Measurements from ENCODE around the gene TSGA10. TPM values are rescaled to one million over a fixed set of nuclear protein-coding genes. Genes with fewer than 3 reads are reported as not detected.

Gene TSGA10
- total RNA-seq, 1 donor, result 3.0 TPM

- no peak for TF ChIP-seq CTCF (IDR thresholded peaks at IDR 0.05; ENCODE audit: insufficient read depth, low read depth, low read length)
- no peak overlapping the region for H3K4me3 ChIP-seq (ENCODE audit: low read depth, low read length)
- no peak for DNase-seq (ENCODE audit: low read depth)
Observed at GRCh38 chr2:99104006-99104405, 50.7 kb downstream of the TSGA10 start.

DNA sequence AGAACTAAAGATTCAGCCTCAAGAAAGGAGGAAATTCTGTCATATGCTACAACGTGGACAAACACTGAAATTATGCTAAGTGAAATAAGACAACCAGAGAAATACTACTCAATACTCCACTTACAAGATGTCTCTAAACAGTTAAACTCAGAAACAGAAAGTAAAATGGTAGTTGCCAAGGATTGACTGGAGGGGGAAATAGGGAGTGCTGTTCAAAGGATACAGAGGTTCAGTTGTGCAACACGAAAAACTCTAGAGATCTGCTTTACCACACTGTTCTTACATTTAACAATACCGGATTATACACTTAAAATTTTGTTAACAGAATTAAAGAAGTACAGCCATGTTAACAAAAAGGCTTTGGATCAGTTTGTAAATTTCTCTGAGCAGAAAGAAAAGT lies 53.0 kb downstream of the TSGA10 start:
- H3K4me3 ChIP-seq (ENCODE audit: low read depth, low read length), result no peak overlapping the region
- TF ChIP-seq CTCF (IDR thresholded peaks at IDR 0.05; ENCODE audit: insufficient read depth, low read depth, low read length), result no peak
- DNase-seq (ENCODE audit: low read depth), result peak; percentile 36

DNA sequence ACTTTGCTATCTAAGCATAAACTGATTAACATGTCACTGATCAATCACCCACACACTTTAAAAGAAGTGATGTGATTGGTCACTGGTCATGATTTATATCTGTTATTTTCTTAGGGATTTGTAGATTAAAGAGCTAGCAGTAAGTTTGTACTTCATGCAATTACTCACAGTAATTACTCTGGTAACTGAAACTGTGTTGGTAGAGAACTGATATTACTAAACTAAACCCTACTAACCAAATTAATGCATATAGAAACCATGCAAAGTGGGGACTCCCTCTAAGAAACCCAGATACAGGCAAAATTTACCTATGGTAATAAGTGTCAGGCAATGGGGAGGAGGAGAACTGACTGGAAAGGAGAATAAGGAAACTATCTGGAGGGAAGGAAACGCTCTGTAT lies 58.0 kb downstream of the TSGA10 start:
- no peak overlapping the region for H3K4me3 ChIP-seq (ENCODE audit: low read depth, low read length)
- no peak for TF ChIP-seq CTCF (IDR thresholded peaks at IDR 0.05; ENCODE audit: insufficient read depth, low read depth, low read length)
- no peak for DNase-seq (ENCODE audit: low read depth)

- TF ChIP-seq CTCF (IDR thresholded peaks at IDR 0.05; ENCODE audit: insufficient read depth, low read depth, low read length), result no peak
- no peak for DNase-seq (ENCODE audit: low read depth)
- no peak overlapping the region for H3K4me3 ChIP-seq (ENCODE audit: low read depth, low read length)
Observed at GRCh38 chr2:99088017-99088416, 66.7 kb downstream of the TSGA10 start.

GRCh38 chr2:99086385-99086784 lies 68.4 kb downstream of the TSGA10 start:
- H3K4me3 ChIP-seq (ENCODE audit: low read depth, low read length), result no peak overlapping the region
- no peak for TF ChIP-seq CTCF (IDR thresholded peaks at IDR 0.05; ENCODE audit: insufficient read depth, low read depth, low read length)
- no peak for DNase-seq (ENCODE audit: low read depth)

DNA sequence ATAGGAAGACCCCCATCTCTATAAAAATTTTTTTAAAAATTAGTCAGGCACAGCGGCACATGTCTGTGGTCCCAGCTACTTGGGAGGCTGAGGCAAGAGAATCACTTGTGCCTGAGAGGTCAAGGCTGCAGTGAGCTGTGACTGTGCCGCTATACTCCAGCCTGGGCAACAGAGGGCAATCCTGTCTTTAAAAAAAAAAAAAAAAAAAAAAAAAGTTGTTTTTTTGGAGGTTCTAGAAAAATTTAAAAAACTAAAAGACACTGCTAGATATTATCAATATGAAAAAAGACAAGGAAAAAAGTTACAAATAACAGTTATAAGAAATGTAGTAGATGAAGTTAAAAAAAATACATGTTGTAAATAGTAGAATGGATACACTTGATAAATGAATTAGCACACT lies 69.3 kb downstream of the TSGA10 start:
- peak; percentile 29 for TF ChIP-seq CTCF (IDR thresholded peaks at IDR 0.05; ENCODE audit: insufficient read depth, low read depth, low read length)
- no peak overlapping the region for H3K4me3 ChIP-seq (ENCODE audit: low read depth, low read length)
- DNase-seq (ENCODE audit: low read depth), result peak; percentile 7

DNA sequence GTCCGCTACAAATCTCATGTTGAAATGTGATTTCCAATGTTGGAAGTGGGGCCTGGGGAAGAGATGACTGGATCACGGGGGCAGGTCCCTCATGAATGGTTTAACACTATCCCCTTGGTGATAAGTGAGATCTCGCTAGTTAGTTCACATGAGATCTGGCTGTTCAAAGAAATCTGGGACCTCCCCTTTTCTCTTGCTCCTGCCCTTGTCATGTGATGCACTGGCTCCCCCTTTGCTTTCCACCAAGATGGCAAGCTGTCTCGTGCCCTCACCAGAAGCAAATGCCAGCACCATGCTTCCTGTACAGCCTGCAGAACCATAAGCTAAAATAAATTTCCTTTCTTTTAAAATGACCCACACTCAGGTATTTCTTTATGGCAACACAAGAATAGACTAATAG lies 70.5 kb downstream of the TSGA10 start:
- H3K4me3 ChIP-seq (ENCODE audit: low read depth, low read length), result no peak overlapping the region
- DNase-seq (ENCODE audit: low read depth), result no peak
- TF ChIP-seq CTCF (IDR thresholded peaks at IDR 0.05; ENCODE audit: insufficient read depth, low read depth, low read length), result no peak

Measured in fibroblast of villous mesenchyme (primary cell).